Panc1 (cell line): ENCODE measurements around the gene CKS1B. TPM values are rescaled to one million over a fixed set of nuclear protein-coding genes. Genes with fewer than 3 reads are reported as not detected.

Experiments used
- ATAC-seq: fragments of 200-7000 bp; cut with Tn5 transposase; 2 replicates; pipeline ENCODE4 v1.9.1; 2020; ENCODE audit warnings: mild to moderate bottlenecking, moderate library complexity
- BruUV-seq: library from RNA; stranded (reverse); fragments of 400-500 nt; replicated peaks from 2 replicates; lab custom pipeline; 2021; lab: Mats Ljungman, UMichigan
- CTCF ChIA-PET: fragments of 300-600 bp; sonication (Branson Sonifier 250); formaldehyde crosslinking; loops from one replicate; lab custom pipeline; 2022; ENCODE audit warnings: antibody characterized with exemption; lab: Charles Lee
- POLR2A ChIA-PET: fragments of 300-600 bp; sonication (Branson Sonifier 250); formaldehyde crosslinking; loops from one replicate; lab custom pipeline; 2022; ENCODE audit warnings: antibody characterized with exemption; lab: Charles Lee
- DNase-seq: peaks from one replicate; pipeline ENCODE4 v3.0.0-alpha.2; 2010; ENCODE audit warnings: low read depth, low spot score
- H3K27ac ChIP-seq: 2 replicates; pipeline ENCODE4 v1.5.1; 2011; ENCODE audit warnings: mild to moderate bottlenecking, low read length, inconsistent platforms
- H3K27me3 ChIP-seq: fragments of 200-500 bp; sonication (Bioruptor generic); 2 replicates; pipeline ENCODE4 v1.6.0; 2014; ENCODE audit warnings: low read length, inconsistent platforms; ENCODE audit not compliant: control insufficient read depth, insufficient read depth
- H3K36me3 ChIP-seq: fragments of 200-500 bp; sonication (Bioruptor generic); 2 replicates; pipeline ENCODE4 v1.5.1; 2014; ENCODE audit warnings: inconsistent platforms, mild to moderate bottlenecking, low read length, moderate library complexity; ENCODE audit not compliant: control insufficient read depth, insufficient read depth
- H3K4me1 ChIP-seq: 2 replicates; pipeline ENCODE4 v1.5.1; 2011; ENCODE audit warnings: inconsistent platforms, mild to moderate bottlenecking, low read length, moderate library complexity; ENCODE audit not compliant: control insufficient read depth, insufficient read depth
- H3K4me3 ChIP-seq, 2 experiments: 2 replicates each; pipeline ENCODE4 v1.5.1; 2011 to 2012; ENCODE audit warnings: low read depth in 2 of 2, low read length in 2 of 2, mild to moderate bottlenecking in 2 of 2, inconsistent platforms in 1 of 2, moderate library complexity in 1 of 2
- H3K9me3 ChIP-seq: fragments of 200-500 bp; sonication (Bioruptor generic); 2 replicates; pipeline ENCODE4 v1.5.1; 2014; ENCODE audit warnings: low read depth, mild to moderate bottlenecking, inconsistent platforms, low read length, moderate library complexity; ENCODE audit not compliant: control insufficient read depth, insufficient read depth
- CTCF ChIP-seq: fragments of 450-650 bp; IDR thresholded peaks from 2 replicates; pipeline ENCODE4 v1.5.1; 2017; ENCODE audit warnings: mild to moderate bottlenecking
- POLR2AphosphoS5 ChIP-seq: IDR thresholded peaks from 2 replicates; pipeline ENCODE4 v1.6.1; 2012; ENCODE audit warnings: mild to moderate bottlenecking, low read depth, low read length, moderate library complexity
- REST ChIP-seq, 2 experiments: IDR thresholded peaks; 2 replicates each; pipeline ENCODE4 v1.6.1; 2011 to 2012; ENCODE audit warnings: low read depth in 2 of 2, control low read depth in 1 of 2, low read length in 1 of 2, mild to moderate bottlenecking in 1 of 2, moderate library complexity in 1 of 2; ENCODE audit not compliant: insufficient read depth in 1 of 2
- SIN3A ChIP-seq: IDR thresholded peaks from 2 replicates; pipeline ENCODE4 v1.6.1; 2012; ENCODE audit warnings: low read depth, mild to moderate bottlenecking, low read length, moderate library complexity, borderline replicate concordance; ENCODE audit not compliant: insufficient read depth
- TCF7L2 ChIP-seq: IDR thresholded peaks from 2 replicates; pipeline ENCODE4 v1.6.1; 2011; ENCODE audit warnings: mild to moderate bottlenecking, low read depth, low read length, inconsistent platforms
- in situ Hi-C: cut with HindIII; loops from 2 replicates; pipeline ENCODE4 v1.10.0; 2016; ENCODE audit warnings: low sequenced_read_pairs, low pct_unique_long_range_greater_than_20kb
- intact Hi-C: fragments of 100-400 bp; cut with micrococcal nuclease; formaldehyde crosslinking; loops from one replicate; pipeline ENCODE4 v1.10.0; 2022; ENCODE audit not compliant: unreplicated experiment
- total RNA-seq: library from RNA; stranded (reverse); gene quantifications from one replicate; pipeline ENCODE4 v1.2.1, GENCODE V29; 2021; ENCODE audit not compliant: unreplicated experiment

CKS1B gene
- total RNA-seq, 1 experiment from 2014 or later = 212 TPM

GRCh38 chr1:154936555-154937084 lies 37.9 kb upstream of the CKS1B start, which contains the start of gene PMVK:
Gene PMVK (minus strand): TSS chr1:154936719. CDS start chr1:154936685, 34 bp downstream.
- no TSS peak for BruUV-seq
- ATAC-seq = peak; percentile 95
- ChIA-PET CTCF (interaction anchor here (0.6 to 1.0 kb wide), 3 partner anchors 29 to 214 kb away, joined by 3 to 4 read pairs (median 3); no protein-coding TSS in a partner anchor), POLR2A (interaction anchor here (1.0 to 1.5 kb wide), 2 partner anchors 19 to 34 kb away, joined by 3 to 5 read pairs; partner anchors contain the start of genes PBXIP1 and SHC1)
- Histone ChIP-seq H3K9me3 (no peaks in the 10 kb centered on the region), H3K4me3 (peak within 1 kb of the TSS; percentile 68 to 94), H3K27me3 (no peaks in the 10 kb centered on the region), H3K4me1 (peaks cover 11% of the 10 kb centered on the region), H3K27ac (peak within 1 kb of the TSS; percentile 97), H3K36me3 (no peaks in the 10 kb centered on the region)
- in situ Hi-C loops (no loop called here), intact Hi-C loops (loop anchor here (2.0 to 5.0 kb wide), 2 partner anchors 58 to 454 kb away; no protein-coding TSS in a partner anchor)
- peak; percentile 85 for DNase-seq
- TF ChIP-seq CTCF = no peak; the same call in 1 of the 2 replicates
- TF ChIP-seq POLR2AphosphoS5 = peak; percentile 59
- peak; percentile 41; the same call in 1 of the 2 replicates for TF ChIP-seq SIN3A
- peak; percentile 61 for TF ChIP-seq TCF7L2
- 0 out of 4 replicates have a peak, but pooled peaks of 1 of the 2 experiments have one; percentile 26 for TF ChIP-seq REST (IDR thresholded peaks at IDR 0.05; ENCODE audit: insufficient read depth in 1 of 2, low read depth in 2 of 2, low read length in 1 of 2)

- Histone ChIP-seq H3K36me3 (no peaks in the 10 kb centered on the region), H3K9me3 (no peaks in the 10 kb centered on the region), H3K4me3 (peak overlapping the region; percentile 68 to 94), H3K4me1 (peaks cover 11% of the 10 kb centered on the region), H3K27me3 (no peaks in the 10 kb centered on the region), H3K27ac (peak overlapping the region; percentile 97)
- BruUV-seq = TSS peak; percentile 97
- in situ Hi-C loops = no loop called here
- intact Hi-C loops = loop anchor here (2.0 to 5.0 kb wide), 2 partner anchors 59 to 455 kb away; no protein-coding TSS in a partner anchor
- ATAC-seq (peak; percentile 90), DNase-seq (peak; percentile 84)
- POLR2A ChIA-PET = interaction anchor here (1.0 to 1.5 kb wide), 2 partner anchors 18 to 33 kb away, joined by 3 to 5 read pairs; partner anchors contain the start of genes PBXIP1 and SHC1
- CTCF ChIA-PET = interaction anchor here (0.6 kb wide), 1 partner anchor 379 kb away, joined by 8 read pairs; the partner anchor contains the start of gene UBE2Q1
- TF ChIP-seq REST (IDR thresholded peaks at IDR 0.05; ENCODE audit: insufficient read depth in 1 of 2, low read depth in 2 of 2, low read length in 1 of 2) (no peak), POLR2AphosphoS5 (peak; percentile 54; the same call in 1 of the 2 replicates), TCF7L2 (peak; percentile 55; the same call in 1 of the 2 replicates), CTCF (peak; percentile 29; the same call in 1 of the 2 replicates), SIN3A (0 out of 2 replicates have a peak, but pooled peaks have one; percentile 81)
These were observed 37.1 kb upstream of the CKS1B start for GRCh38 chr1:154937085-154937987.
